ENCODE results near the gene ATG101.

ATG101 gene

DNA sequence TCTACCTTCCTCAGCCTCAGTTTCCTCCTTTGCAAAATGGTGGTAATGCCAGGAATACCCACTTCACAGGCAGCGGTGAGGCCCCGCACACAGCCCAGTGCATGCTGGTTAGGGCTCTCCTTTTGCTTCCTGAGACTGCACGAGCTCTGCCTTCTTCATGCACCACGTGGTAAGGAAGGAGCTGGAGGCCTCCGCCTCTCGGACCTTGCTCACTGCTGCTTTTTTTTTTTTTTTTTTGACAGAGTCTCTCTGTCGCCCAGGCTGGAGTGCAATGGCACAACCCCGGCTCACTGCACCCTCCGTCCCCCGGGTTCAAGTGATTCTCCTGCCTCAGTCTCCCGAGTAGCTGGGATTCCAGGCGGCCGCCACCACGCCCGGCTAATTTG lies 44.9 kb upstream of the ATG101 start:
- ChIA-PET CTCF (interaction anchor here (0.6 to 16.1 kb wide), 23 partner anchors 10 to 1347 kb away, joined by 3 to 661 read pairs (median 6); partner anchors contain the start of genes ATG101, NR4A1, SMIM41 and TAMALIN), POLR2A (interaction anchor here (0.9 to 6.4 kb wide), 11 partner anchors 12 to 58 kb away, joined by 3 to 38 read pairs (median 6); partner anchors contain the start of genes ATG101, NR4A1 and TAMALIN)
- peaks cover 8 to 46% (median 43%) of the 10 kb centered on the region in 4 experiments for H3K4me1 ChIP-seq (ENCODE audit: control extremely low read depth in 1 of 4, control insufficient read depth in 4 of 4, insufficient read depth in 4 of 4, low read length in 3 of 4)
- H3K27me3 ChIP-seq (replicated peaks in 2 of 5; ENCODE audit: control insufficient read depth in 4 of 5, insufficient read depth in 5 of 5, low read length in 4 of 5) = no peaks in the 10 kb centered on the region
- no peak overlapping the region for H3K27ac ChIP-seq (ENCODE audit: insufficient read depth in 1 of 2, low read depth in 1 of 2, low read length in 2 of 2, poor library complexity in 1 of 2, severe bottlenecking in 2 of 2)
- no peaks in the 10 kb centered on the region for H3K36me3 ChIP-seq (ENCODE audit: control insufficient read depth in 4 of 4, insufficient read depth in 4 of 4, low read length in 3 of 4)
- WGBS (ENCODE audit: insufficient coverage) = 39% methylated on average over 11 of the region's 15 CpGs
- H3K4me3 ChIP-seq (ENCODE audit: control insufficient read depth in 1 of 7, extremely low read depth in 1 of 7, insufficient read depth in 4 of 7, low read depth in 2 of 7, low read length in 6 of 7) = peak overlapping the region in 5 of 7 experiments; percentile 17 to 86 (median 72)
- DNase-seq = peak in 2 of 3 donors; percentile 72 to 75
- H3K9me3 ChIP-seq (ENCODE audit: control extremely low read depth in 1 of 5, control insufficient read depth in 4 of 5, insufficient read depth in 2 of 5, low read depth in 1 of 5, low read length in 4 of 5) = no peaks in the 10 kb centered on the region

DNA sequence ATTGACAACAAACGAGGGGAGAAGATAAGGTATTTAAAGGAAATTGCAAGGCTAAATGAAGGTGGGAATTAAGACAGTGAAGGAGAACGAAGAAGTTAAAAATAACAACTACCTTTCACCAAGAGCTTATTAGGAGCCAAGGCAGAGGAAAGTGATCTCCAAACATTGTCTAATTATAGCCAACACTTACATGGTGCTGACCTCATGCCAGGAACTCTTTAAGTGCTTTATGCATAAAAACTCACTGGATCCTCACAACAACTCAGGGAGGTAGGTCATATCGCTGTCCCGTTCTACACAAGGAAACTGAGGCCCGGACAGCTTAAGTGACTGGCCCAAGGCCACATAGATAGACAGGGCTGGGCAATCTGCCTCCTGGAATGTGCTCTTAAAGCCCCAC lies 43.5 kb upstream of the ATG101 start:
- Histone ChIP-seq H3K27ac (ENCODE audit: insufficient read depth in 1 of 2, low read depth in 1 of 2, low read length in 2 of 2, poor library complexity in 1 of 2, severe bottlenecking in 2 of 2) (no peak overlapping the region), H3K4me1 (ENCODE audit: control extremely low read depth in 1 of 4, control insufficient read depth in 4 of 4, insufficient read depth in 4 of 4, low read length in 3 of 4) (peaks cover 8 to 36% (median 35%) of the 10 kb centered on the region in 4 experiments), H3K4me3 (ENCODE audit: control insufficient read depth in 1 of 7, extremely low read depth in 1 of 7, insufficient read depth in 4 of 7, low read depth in 2 of 7, low read length in 6 of 7) (no peak overlapping the region), H3K36me3 (ENCODE audit: control insufficient read depth in 4 of 4, insufficient read depth in 4 of 4, low read length in 3 of 4) (no peaks in the 10 kb centered on the region), H3K27me3 (replicated peaks in 2 of 5; ENCODE audit: control insufficient read depth in 4 of 5, insufficient read depth in 5 of 5, low read length in 4 of 5) (no peaks in the 10 kb centered on the region), H3K9me3 (ENCODE audit: control extremely low read depth in 1 of 5, control insufficient read depth in 4 of 5, insufficient read depth in 2 of 5, low read depth in 1 of 5, low read length in 4 of 5) (no peaks in the 10 kb centered on the region)
- DNase-seq = no peak
- WGBS (ENCODE audit: insufficient coverage) = 94% methylated on average over 3 of the region's 5 CpGs
- CTCF ChIA-PET = interaction anchor here (0.9 to 16.1 kb wide), 17 partner anchors 14 to 128 kb away, joined by 3 to 661 read pairs (median 8); partner anchors contain the start of genes ATG101, NR4A1, SMIM41 and TAMALIN
- POLR2A ChIA-PET = interaction anchor here (0.6 to 6.4 kb wide), 11 partner anchors 11 to 112 kb away, joined by 3 to 38 read pairs (median 6); partner anchors contain the start of genes ATG101 and NR4A1

DNA sequence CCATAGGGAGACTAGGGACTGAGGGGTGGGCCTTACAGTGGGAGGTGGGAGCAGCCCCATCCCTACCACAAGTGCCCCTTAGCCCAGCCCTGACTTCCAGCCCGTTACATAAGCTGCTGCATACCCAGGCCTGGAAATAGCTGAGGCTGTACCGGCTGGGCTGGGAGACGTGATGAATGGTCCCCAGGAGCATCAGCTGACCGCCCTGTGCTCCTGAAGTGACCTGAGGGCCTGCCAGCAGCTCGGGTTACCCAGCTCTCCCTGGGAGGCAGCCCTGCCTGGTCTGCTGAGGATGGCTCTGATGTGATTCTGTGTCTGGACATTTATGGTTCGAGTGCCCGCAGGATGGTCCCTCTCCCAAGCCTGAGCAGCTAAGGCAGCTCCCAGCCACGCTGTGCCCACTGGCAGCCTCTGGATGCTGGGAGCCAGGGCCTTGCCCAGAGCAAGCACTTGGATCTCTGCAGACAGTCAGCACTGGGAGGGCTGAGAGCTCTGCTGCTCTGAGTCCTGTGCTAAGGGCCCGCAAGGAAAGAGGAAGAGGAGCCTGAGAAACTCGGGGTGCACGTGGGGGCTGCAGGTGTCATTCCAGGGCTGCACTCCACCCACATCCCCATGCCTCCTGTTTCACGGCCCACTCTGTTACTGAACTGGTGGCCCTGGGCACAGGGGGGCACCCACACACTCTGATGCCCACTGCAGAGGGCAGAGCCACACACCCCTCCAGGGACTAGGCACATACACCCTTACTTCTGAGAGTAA lies 42.5 kb upstream of the ATG101 start:
- no peak overlapping the region for H3K4me3 ChIP-seq (ENCODE audit: control insufficient read depth in 1 of 7, extremely low read depth in 1 of 7, insufficient read depth in 4 of 7, low read depth in 2 of 7, low read length in 6 of 7)
- H3K27ac ChIP-seq (ENCODE audit: insufficient read depth in 1 of 2, low read depth in 1 of 2, low read length in 2 of 2, poor library complexity in 1 of 2, severe bottlenecking in 2 of 2) = no peak overlapping the region
- no peaks in the 10 kb centered on the region for H3K36me3 ChIP-seq (ENCODE audit: control insufficient read depth in 4 of 4, insufficient read depth in 4 of 4, low read length in 3 of 4)
- H3K27me3 ChIP-seq (replicated peaks in 2 of 5; ENCODE audit: control insufficient read depth in 4 of 5, insufficient read depth in 5 of 5, low read length in 4 of 5) = no peaks in the 10 kb centered on the region
- H3K9me3 ChIP-seq (ENCODE audit: control extremely low read depth in 1 of 5, control insufficient read depth in 4 of 5, insufficient read depth in 2 of 5, low read depth in 1 of 5, low read length in 4 of 5) = no peaks in the 10 kb centered on the region
- H3K4me1 ChIP-seq (ENCODE audit: control extremely low read depth in 1 of 4, control insufficient read depth in 4 of 4, insufficient read depth in 4 of 4, low read length in 3 of 4) = peaks cover 8 to 36% (median 35%) of the 10 kb centered on the region in 4 experiments
- WGBS (ENCODE audit: insufficient coverage) = 98% methylated on average over 9 of the region's 12 CpGs
- ChIA-PET POLR2A (interaction anchor here (0.6 to 2.7 kb wide), 3 partner anchors 16 to 42 kb away, joined by 4 to 16 read pairs (median 11); partner anchors contain the start of genes ATG101 and NR4A1), CTCF (interaction anchor here (1.4 to 16.1 kb wide), 8 partner anchors 13 to 97 kb away, joined by 7 to 661 read pairs (median 208); partner anchors contain the start of genes ATG101, NR4A1, SMIM41 and TAMALIN)
- no peak for DNase-seq

DNA sequence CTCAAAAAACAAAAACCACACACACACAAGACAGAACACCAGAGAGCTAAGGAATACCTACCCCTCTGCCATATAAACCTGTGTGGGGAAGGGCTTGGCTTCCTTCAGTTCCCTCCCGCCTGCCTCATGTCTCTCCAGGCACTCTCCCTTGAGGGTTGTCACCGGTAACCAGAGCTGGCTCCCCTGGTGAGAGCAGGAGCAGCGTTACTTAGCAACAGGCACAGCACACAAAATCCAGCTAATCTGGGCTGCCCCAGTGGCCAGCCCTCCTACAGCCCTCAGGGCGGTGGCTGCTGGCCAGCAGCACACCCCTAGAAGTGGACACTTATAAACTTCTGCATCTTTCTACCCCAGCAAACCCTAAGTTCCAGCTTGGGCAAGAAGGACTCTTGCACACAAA lies 40.1 kb upstream of the ATG101 start:
- 93% methylated on average over 4 of the region's 4 CpGs for WGBS (ENCODE audit: insufficient coverage)
- POLR2A ChIA-PET = no interaction called here
- no peak overlapping the region for H3K4me3 ChIP-seq (ENCODE audit: control insufficient read depth in 1 of 7, extremely low read depth in 1 of 7, insufficient read depth in 4 of 7, low read depth in 2 of 7, low read length in 6 of 7)
- peaks cover under 1 to 37% (median 31%) of the 10 kb centered on the region in 4 experiments for H3K4me1 ChIP-seq (ENCODE audit: control extremely low read depth in 1 of 4, control insufficient read depth in 4 of 4, insufficient read depth in 4 of 4, low read length in 3 of 4)
- CTCF ChIA-PET = interaction anchor here (1.2 to 16.1 kb wide), 7 partner anchors 9 to 44 kb away, joined by 4 to 661 read pairs (median 6); partner anchors contain the start of genes ATG101, NR4A1 and SMIM41
- H3K9me3 ChIP-seq (ENCODE audit: control extremely low read depth in 1 of 5, control insufficient read depth in 4 of 5, insufficient read depth in 2 of 5, low read depth in 1 of 5, low read length in 4 of 5) = no peaks in the 10 kb centered on the region
- H3K27ac ChIP-seq (ENCODE audit: insufficient read depth in 1 of 2, low read depth in 1 of 2, low read length in 2 of 2, poor library complexity in 1 of 2, severe bottlenecking in 2 of 2) = no peak overlapping the region
- H3K27me3 ChIP-seq (replicated peaks in 2 of 5; ENCODE audit: control insufficient read depth in 4 of 5, insufficient read depth in 5 of 5, low read length in 4 of 5) = peaks cover 0 to 3% (median 0%) of the 10 kb centered on the region in 5 experiments
- no peaks in the 10 kb centered on the region for H3K36me3 ChIP-seq (ENCODE audit: control insufficient read depth in 4 of 4, insufficient read depth in 4 of 4, low read length in 3 of 4)
- no peak for DNase-seq

DNA sequence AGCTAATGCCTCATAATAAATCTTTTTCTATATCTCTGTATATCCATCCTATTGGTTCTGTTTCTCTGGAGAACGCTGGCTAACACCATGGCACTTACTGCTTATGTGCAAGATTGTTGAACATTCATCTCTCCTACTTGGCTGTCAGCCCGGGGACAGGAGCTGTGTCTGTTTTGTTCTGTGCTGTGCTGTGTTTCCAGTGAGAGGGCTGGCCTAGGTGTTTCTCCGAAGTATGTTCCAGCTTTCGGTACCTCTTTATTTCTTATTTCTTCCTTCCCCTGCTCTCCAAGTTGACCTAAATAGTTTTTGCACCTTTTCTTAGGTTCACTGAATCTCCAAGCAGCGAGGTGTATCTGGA lies 37.4 kb upstream of the ATG101 start:
- peak in 1 of 3 donors; percentile 25 for DNase-seq
- no peaks in the 10 kb centered on the region for H3K36me3 ChIP-seq (ENCODE audit: control insufficient read depth in 4 of 4, insufficient read depth in 4 of 4, low read length in 3 of 4)

DNA sequence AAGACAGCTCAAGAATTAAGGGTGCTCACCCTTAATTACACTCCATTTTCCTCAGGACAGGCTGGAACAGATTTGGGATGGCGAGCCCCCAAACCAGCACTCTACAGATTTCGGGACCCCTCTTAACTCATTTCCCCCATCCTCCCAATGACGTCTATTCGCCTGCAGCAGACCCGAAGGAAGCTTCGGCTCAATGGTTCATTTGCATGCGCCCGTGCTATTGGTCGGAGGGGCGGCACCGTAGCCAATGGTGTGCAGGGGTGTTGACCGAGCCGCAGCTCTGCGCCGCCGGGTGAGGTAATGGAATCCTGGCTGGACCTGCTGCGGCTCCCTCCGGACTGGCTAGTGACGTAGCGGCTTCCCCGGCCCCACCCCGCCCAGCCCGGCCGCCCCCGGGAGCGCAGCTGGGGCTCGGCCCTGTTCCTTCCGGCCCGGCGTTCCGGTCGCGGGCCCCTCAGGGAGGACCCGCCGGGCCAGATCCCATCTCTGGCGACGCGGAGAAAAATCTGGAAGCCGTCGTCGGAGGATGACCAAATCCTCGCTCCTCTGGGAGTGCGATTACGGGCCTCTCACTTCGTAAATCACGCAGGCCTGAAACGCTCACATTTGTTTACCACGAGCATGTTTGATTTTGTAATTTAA lies 36.9 kb upstream of the ATG101 start:
- Histone ChIP-seq H3K9me3 (ENCODE audit: control extremely low read depth in 1 of 5, control insufficient read depth in 4 of 5, insufficient read depth in 2 of 5, low read depth in 1 of 5, low read length in 4 of 5) (no peaks in the 10 kb centered on the region), H3K4me3 (ENCODE audit: control insufficient read depth in 1 of 7, extremely low read depth in 1 of 7, insufficient read depth in 4 of 7, low read depth in 2 of 7, low read length in 6 of 7) (peak overlapping the region in 6 of 7 experiments; percentile 44 to 71 (median 56)), H3K4me1 (ENCODE audit: control extremely low read depth in 1 of 4, control insufficient read depth in 4 of 4, insufficient read depth in 4 of 4, low read length in 3 of 4) (peaks cover 0 to 36% (median 29%) of the 10 kb centered on the region in 4 experiments), H3K36me3 (ENCODE audit: control insufficient read depth in 4 of 4, insufficient read depth in 4 of 4, low read length in 3 of 4) (no peaks in the 10 kb centered on the region), H3K27ac (ENCODE audit: insufficient read depth in 1 of 2, low read depth in 1 of 2, low read length in 2 of 2, poor library complexity in 1 of 2, severe bottlenecking in 2 of 2) (peak overlapping the region in 1 of 2 experiments; percentile 43), H3K27me3 (replicated peaks in 2 of 5; ENCODE audit: control insufficient read depth in 4 of 5, insufficient read depth in 5 of 5, low read length in 4 of 5) (peaks cover 0 to 32% (median 9%) of the 10 kb centered on the region in 5 experiments)
- CTCF ChIA-PET = interaction anchor here (0.8 to 18.9 kb wide), 9 partner anchors 7 to 91 kb away, joined by 3 to 661 read pairs (median 7); partner anchors contain the start of genes ATG101, NR4A1 and SMIM41
- DNase-seq = peak; percentile 90 to 95 (median 93)
- POLR2A ChIA-PET = interaction anchor here (0.8 to 2.4 kb wide), 8 partner anchors 9 to 49 kb away, joined by 3 to 30 read pairs (median 4); partner anchors contain the start of genes ATG101, NR4A1 and TAMALIN
- 0% methylated on average over 37 of the region's 48 CpGs for WGBS (ENCODE audit: insufficient coverage)

More for the DNA sequence above, 37.4 kb upstream of the ATG101 start:
- peaks cover 0 to 32% (median 25%) of the 10 kb centered on the region in 4 experiments for H3K4me1 ChIP-seq (ENCODE audit: control extremely low read depth in 1 of 4, control insufficient read depth in 4 of 4, insufficient read depth in 4 of 4, low read length in 3 of 4)
- H3K9me3 ChIP-seq (ENCODE audit: control extremely low read depth in 1 of 5, control insufficient read depth in 4 of 5, insufficient read depth in 2 of 5, low read depth in 1 of 5, low read length in 4 of 5) = no peaks in the 10 kb centered on the region
- WGBS (ENCODE audit: insufficient coverage) = 29% methylated on average over 2 of the region's 5 CpGs
- H3K27me3 ChIP-seq (replicated peaks in 2 of 5; ENCODE audit: control insufficient read depth in 4 of 5, insufficient read depth in 5 of 5, low read length in 4 of 5) = peaks cover 0 to 27% (median 6%) of the 10 kb centered on the region in 5 experiments
- H3K4me3 ChIP-seq (ENCODE audit: control insufficient read depth in 1 of 7, extremely low read depth in 1 of 7, insufficient read depth in 4 of 7, low read depth in 2 of 7, low read length in 6 of 7) = peak overlapping the region in 5 of 7 experiments; percentile 31 to 63 (median 33)
- ChIA-PET POLR2A (interaction anchor here (0.8 to 2.4 kb wide), 8 partner anchors 9 to 49 kb away, joined by 3 to 30 read pairs (median 4); partner anchors contain the start of genes ATG101, NR4A1 and TAMALIN), CTCF (interaction anchor here (0.8 to 18.9 kb wide), 9 partner anchors 7 to 92 kb away, joined by 3 to 661 read pairs (median 7); partner anchors contain the start of genes ATG101, NR4A1 and SMIM41)
- H3K27ac ChIP-seq (ENCODE audit: insufficient read depth in 1 of 2, low read depth in 1 of 2, low read length in 2 of 2, poor library complexity in 1 of 2, severe bottlenecking in 2 of 2) = no peak overlapping the region

All from common myeloid progenitor, CD34-positive (primary cell).